KOPT-K1 (cell line): ENCODE data around the gene HOOK2.
"Not testable (repeated sequence)": the region's sequence is repeated elsewhere in the genome, so short reads cannot be mapped to it uniquely, and the experiment has no call there.

Source experiments
- H3K27ac ChIP-seq: fragments of 200-600 bp; sonication (generic); 2 replicates; pipeline ENCODE4 v1.5.1; 2016; ENCODE audit warnings: antibody characterized with exemption, mild to moderate bottlenecking, low read depth, low read length; ENCODE audit not compliant: poor library complexity, severe bottlenecking
- H3K36me3 ChIP-seq: fragments of 200-600 bp; sonication (generic); 2 replicates; pipeline ENCODE4 v1.5.1; 2017; ENCODE audit warnings: antibody characterized with exemption, mild to moderate bottlenecking, low read length, moderate library complexity; ENCODE audit not compliant: insufficient read depth
- H3K9me3 ChIP-seq: fragments of 200-600 bp; sonication (generic); 2 replicates; pipeline ENCODE4 v1.5.1; 2017; ENCODE audit warnings: antibody characterized with exemption, low read length, mild to moderate bottlenecking; ENCODE audit not compliant: insufficient read depth, poor library complexity, severe bottlenecking

Gene HOOK2

GRCh38 chr19:12731337-12731736, 44.0 kb downstream of the HOOK2 start:
- no peak overlapping the region for H3K27ac ChIP-seq
- peaks cover 59% of the 10 kb centered on the region for H3K36me3 ChIP-seq
- no peaks in the 10 kb centered on the region for H3K9me3 ChIP-seq

GRCh38 chr19:12730064-12730463, 45.3 kb downstream of the HOOK2 start:
- no peak overlapping the region for H3K27ac ChIP-seq
- H3K36me3 ChIP-seq, result peaks cover 59% of the 10 kb centered on the region
- no peaks in the 10 kb centered on the region for H3K9me3 ChIP-seq

GRCh38 chr19:12727745-12728433, 47.5 kb downstream of the HOOK2 start:
- H3K27ac ChIP-seq, result no peak overlapping the region

GRCh38 chr19:12726988-12727316, 48.4 kb downstream of the HOOK2 start:
- Histone ChIP-seq H3K9me3 (no peaks in the 10 kb centered on the region), H3K27ac (no peak overlapping the region), H3K36me3 (peaks cover 53% of the 10 kb centered on the region)

More at GRCh38 chr19:12727745-12728433, 47.5 kb downstream of the HOOK2 start:
- Histone ChIP-seq H3K9me3 (no peaks in the 10 kb centered on the region), H3K36me3 (peaks cover 59% of the 10 kb centered on the region)

- not testable (repeated sequence) for H3K27ac ChIP-seq, H3K9me3 ChIP-seq
- H3K36me3 ChIP-seq, result peaks cover 41% of the 10 kb centered on the region
Measured at GRCh38 chr19:12725612-12726011, 49.7 kb downstream of the HOOK2 start.

GRCh38 chr19:12723641-12724426, 51.5 kb downstream of the HOOK2 start, which contains the start of gene TNPO2:
Gene TNPO2 (minus strand): TSS chr19:12723932. CDS start chr19:12720977, 2,955 bp downstream.
- Histone ChIP-seq H3K27ac (peak within 1 kb of the TSS; percentile 83), H3K9me3 (no peaks in the 10 kb centered on the region), H3K36me3 (peaks cover 39% of the 10 kb centered on the region)

- Histone ChIP-seq H3K9me3 (no peaks in the 10 kb centered on the region), H3K27ac (peak overlapping the region; percentile 83), H3K36me3 (peaks cover 39% of the 10 kb centered on the region)
Measured at GRCh38 chr19:12723381-12723640, 52.0 kb downstream of the HOOK2 start.

GRCh38 chr19:12722566-12723380, 52.6 kb downstream of the HOOK2 start:
- peaks cover 39% of the 10 kb centered on the region for H3K36me3 ChIP-seq
- no peaks in the 10 kb centered on the region for H3K9me3 ChIP-seq
- H3K27ac ChIP-seq, result peak overlapping the region; percentile 83

- Histone ChIP-seq H3K36me3 (peaks cover 42% of the 10 kb centered on the region), H3K9me3 (no peaks in the 10 kb centered on the region), H3K27ac (peak overlapping the region; percentile 83)
Measured at GRCh38 chr19:12721656-12722565, 53.4 kb downstream of the HOOK2 start.

GRCh38 chr19:12720851-12721655, 54.3 kb downstream of the HOOK2 start:
- Histone ChIP-seq H3K9me3 (no peaks in the 10 kb centered on the region), H3K27ac (peak overlapping the region; percentile 83), H3K36me3 (peaks cover 45% of the 10 kb centered on the region)

GRCh38 chr19:12720296-12720695, 55.1 kb downstream of the HOOK2 start:
- Histone ChIP-seq H3K36me3 (peaks cover 52% of the 10 kb centered on the region), H3K27ac (peak overlapping the region; percentile 83), H3K9me3 (no peaks in the 10 kb centered on the region)

GRCh38 chr19:12715929-12716328, 59.4 kb downstream of the HOOK2 start:
- no peaks in the 10 kb centered on the region for H3K9me3 ChIP-seq
- no peak overlapping the region for H3K27ac ChIP-seq
- H3K36me3 ChIP-seq, result peaks cover 93% of the 10 kb centered on the region

- Histone ChIP-seq H3K36me3 (peaks cover 95% of the 10 kb centered on the region), H3K9me3 (no peaks in the 10 kb centered on the region), H3K27ac (no peak overlapping the region)
Measured at GRCh38 chr19:12715102-12715501, 60.2 kb downstream of the HOOK2 start.

GRCh38 chr19:12713304-12713703, 62.0 kb downstream of the HOOK2 start:
- not testable (repeated sequence) for H3K9me3 ChIP-seq, H3K27ac ChIP-seq
- H3K36me3 ChIP-seq, result peaks cover 97% of the 10 kb centered on the region
